Gastroesophageal sphincter (tissue), 3 donors: ENCODE data around the gene TSPAN9.

ENCODE experiments used
- EP300 ChIP-seq: sonication (generic); formaldehyde crosslinking; IDR thresholded peaks from one replicate; pipeline ENCODE4 v1.6.1; 2017; ENCODE audit warnings: antibody characterized with exemption, mild to moderate bottlenecking
- POLR2A ChIP-seq, 2 donors: fragments of 450-650 bp; IDR thresholded peaks; one replicate each; pipeline ENCODE4 v1.6.1; 2017; ENCODE audit warnings: antibody characterized with exemption in 2 of 2, mild to moderate bottlenecking in 2 of 2, moderate library complexity in 1 of 2
- POLR2AphosphoS5 ChIP-seq: sonication (generic); formaldehyde crosslinking; IDR thresholded peaks from one replicate; pipeline ENCODE4 v1.6.1; 2017; ENCODE audit warnings: antibody characterized with exemption
- TF ChIP-seq, protein P1 (sequence below), 4 experiments: fragments of 200-600 bp in 2 of 4; fragments of 450-650 bp in 2 of 4; sonication (generic) in 1 of 4; IDR thresholded peaks; one replicate each; pipeline ENCODE4 v1.5.1; 2017 to 2019; ENCODE audit warnings: antibody characterized with exemption in 4 of 4, mild to moderate bottlenecking in 2 of 4, moderate library complexity in 2 of 4

DNA sequence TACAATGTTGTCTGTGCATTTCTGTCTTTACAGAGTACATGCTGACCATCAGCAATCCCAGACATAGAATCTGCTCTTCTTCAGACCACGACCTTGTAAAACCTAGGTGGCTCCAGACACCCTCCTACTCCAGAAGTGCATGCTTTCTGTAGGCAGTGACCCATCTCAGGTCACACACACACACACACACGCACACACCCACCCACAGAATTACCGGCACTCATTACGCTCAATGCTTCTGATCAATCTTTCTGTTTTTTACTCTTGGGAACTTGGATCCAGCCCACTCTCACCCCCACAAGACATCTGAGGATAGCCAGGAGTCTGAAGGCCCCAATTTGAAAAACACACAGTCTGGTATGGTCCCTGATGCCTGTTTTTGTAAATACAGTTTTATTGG, 7.5 kb upstream of the TSPAN9 start:
- TF ChIP-seq, protein P1, sequence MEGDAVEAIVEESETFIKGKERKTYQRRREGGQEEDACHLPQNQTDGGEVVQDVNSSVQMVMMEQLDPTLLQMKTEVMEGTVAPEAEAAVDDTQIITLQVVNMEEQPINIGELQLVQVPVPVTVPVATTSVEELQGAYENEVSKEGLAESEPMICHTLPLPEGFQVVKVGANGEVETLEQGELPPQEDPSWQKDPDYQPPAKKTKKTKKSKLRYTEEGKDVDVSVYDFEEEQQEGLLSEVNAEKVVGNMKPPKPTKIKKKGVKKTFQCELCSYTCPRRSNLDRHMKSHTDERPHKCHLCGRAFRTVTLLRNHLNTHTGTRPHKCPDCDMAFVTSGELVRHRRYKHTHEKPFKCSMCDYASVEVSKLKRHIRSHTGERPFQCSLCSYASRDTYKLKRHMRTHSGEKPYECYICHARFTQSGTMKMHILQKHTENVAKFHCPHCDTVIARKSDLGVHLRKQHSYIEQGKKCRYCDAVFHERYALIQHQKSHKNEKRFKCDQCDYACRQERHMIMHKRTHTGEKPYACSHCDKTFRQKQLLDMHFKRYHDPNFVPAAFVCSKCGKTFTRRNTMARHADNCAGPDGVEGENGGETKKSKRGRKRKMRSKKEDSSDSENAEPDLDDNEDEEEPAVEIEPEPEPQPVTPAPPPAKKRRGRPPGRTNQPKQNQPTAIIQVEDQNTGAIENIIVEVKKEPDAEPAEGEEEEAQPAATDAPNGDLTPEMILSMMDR (IDR thresholded peaks at IDR 0.05), result no peak
- TF ChIP-seq POLR2A (IDR thresholded peaks at IDR 0.05) (no peak), POLR2AphosphoS5 (no peak), EP300 (no peak)
